GM12872 (cell line): ENCODE data around the gene ZEB2.

Experiments
- TF ChIP-seq, protein P1 (sequence below): IDR thresholded peaks from 3 replicates; pipeline ENCODE4 v1.5.1; 2011; ENCODE audit warnings: low read depth, mild to moderate bottlenecking, low read length, moderate library complexity; ENCODE audit not compliant: insufficient read depth

ZEB2 gene

DNA sequence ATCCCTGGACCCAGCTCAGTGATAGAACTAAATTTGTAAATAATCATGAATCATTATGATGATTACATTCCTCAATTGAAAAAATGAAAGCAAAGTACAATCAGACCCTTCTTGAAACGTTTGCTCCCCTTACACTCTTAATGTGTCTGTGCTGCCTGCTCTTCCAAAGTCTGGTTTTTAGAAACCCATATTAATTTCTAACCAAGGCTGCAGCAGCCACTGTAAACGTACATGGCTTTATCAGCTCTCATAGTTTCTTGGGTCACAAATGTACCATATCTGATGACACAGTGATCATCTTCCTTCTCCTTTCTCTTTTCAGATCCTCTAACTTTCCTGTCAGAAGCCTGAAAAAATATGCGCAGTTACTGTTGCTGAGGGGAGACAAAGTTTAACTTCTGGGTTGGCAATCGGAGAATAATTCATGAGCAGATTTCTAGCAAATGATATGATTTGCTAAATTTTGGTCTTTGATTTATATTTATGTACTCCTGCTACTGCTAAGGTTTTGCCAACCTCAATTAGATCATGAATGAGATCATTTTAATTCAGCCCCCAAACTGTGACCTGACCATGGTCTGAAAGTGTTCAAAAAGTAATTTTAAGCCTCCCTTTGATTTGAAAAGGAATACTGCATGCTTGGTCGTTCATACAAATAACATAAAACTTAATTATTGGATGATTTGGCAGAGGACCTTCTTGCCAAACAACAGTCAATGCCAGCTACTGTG, 12.3 kb downstream of the ZEB2 start:
- TF ChIP-seq, protein P1, sequence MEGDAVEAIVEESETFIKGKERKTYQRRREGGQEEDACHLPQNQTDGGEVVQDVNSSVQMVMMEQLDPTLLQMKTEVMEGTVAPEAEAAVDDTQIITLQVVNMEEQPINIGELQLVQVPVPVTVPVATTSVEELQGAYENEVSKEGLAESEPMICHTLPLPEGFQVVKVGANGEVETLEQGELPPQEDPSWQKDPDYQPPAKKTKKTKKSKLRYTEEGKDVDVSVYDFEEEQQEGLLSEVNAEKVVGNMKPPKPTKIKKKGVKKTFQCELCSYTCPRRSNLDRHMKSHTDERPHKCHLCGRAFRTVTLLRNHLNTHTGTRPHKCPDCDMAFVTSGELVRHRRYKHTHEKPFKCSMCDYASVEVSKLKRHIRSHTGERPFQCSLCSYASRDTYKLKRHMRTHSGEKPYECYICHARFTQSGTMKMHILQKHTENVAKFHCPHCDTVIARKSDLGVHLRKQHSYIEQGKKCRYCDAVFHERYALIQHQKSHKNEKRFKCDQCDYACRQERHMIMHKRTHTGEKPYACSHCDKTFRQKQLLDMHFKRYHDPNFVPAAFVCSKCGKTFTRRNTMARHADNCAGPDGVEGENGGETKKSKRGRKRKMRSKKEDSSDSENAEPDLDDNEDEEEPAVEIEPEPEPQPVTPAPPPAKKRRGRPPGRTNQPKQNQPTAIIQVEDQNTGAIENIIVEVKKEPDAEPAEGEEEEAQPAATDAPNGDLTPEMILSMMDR, result no peak

DNA sequence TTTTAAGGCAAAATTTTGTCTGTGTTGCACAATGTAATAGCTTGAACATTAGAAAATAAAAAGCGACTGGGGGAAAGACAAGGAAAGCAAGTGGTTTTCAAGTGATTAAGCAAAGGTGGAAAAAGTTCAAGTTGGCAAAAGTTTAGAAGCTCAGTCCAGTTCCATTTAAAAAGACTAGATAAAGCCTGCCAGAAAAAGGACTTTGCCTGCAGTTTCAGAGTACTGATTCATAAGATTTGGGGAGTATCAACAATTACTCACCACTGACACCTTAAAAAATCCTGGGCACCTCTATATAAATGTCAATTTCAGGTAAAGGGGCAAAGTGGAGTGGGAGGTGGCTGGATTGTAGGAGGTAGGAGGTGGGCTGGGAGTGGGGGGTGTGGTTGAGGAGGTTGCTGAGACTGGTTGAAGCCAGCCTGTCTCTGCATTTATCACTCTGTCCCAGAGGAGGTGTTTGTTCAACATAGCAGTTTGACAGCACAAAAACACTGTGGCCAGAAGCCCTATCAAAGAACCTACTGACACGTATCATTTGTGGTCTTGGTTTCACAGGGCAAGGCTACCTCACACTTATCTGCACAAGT, 14.6 kb downstream of the ZEB2 start:
- TF ChIP-seq, protein P1, result no peak

DNA sequence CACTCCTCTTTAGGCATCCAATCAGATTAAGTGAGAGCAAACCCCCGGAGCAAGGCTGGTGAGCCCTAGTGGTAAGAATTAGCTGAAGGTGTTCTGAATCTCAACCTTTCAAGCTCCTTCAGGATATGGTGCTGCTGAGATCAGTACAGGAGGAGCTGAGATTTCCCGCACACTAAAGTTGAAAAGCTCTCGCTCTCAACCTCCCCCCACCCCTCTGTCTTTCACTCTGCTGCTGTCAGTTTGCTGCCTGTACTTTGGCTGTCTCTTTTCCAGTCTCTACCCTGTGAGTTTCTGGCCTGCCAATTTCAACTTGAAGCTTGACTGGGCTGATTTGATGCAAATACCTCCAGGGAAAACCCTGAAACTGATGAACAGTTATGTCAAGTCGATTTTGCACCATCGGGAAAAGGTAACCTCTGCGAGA, 15.7 kb downstream of the ZEB2 start:
- TF ChIP-seq, protein P1, result no peak

DNA sequence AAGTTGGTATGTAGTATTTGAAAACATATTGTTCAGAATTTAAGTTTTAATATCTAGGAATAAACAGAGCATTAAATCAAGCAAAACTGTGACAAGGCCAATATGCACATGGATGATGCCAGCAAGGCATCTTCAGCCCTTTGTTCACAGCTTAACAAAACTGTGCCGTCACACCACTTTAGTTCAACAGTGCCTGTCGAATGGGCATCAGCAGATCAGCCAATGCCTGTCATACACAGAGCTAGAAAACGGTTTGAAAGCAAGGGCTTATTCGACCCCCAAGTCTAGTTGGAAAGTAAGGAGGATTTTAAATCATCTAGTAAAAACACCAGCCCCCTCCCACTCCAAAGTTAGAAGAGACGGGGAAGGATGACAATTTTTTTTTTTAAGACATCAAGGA, 16.7 kb downstream of the ZEB2 start:
- TF ChIP-seq, protein P1, result no peak

- TF ChIP-seq, protein P1, result no peak
Measured at GRCh38 chr2:144502369-144502768, 17.6 kb downstream of the ZEB2 start.

- TF ChIP-seq, protein P1, result no peak
Measured at GRCh38 chr2:144501627-144502026, 18.3 kb downstream of the ZEB2 start.

DNA sequence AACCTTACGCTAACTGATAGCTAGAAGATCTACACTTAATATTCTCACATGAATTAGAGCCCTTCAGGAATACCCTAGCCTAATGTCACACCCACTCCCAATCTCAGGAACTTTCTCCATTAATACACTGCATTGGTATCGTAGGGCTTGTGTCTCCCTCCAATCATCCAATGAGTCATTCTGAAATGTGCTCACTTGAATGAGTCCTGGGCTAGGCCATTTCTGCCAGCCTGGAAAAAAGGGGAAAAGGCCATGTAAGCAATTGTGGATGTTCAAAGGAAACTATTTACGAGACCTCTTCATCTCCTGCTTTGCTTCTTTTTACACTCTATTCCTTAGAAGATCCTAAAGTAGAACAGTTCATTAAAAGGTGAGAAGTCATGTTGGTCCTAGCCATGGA, 18.8 kb downstream of the ZEB2 start:
- TF ChIP-seq, protein P1, result no peak
